Lower leg skin (tissue), 4 donors: ENCODE measurements around the gene RAPGEF6. TPM values are rescaled to one million over a fixed set of nuclear protein-coding genes. Genes with fewer than 3 reads are reported as not detected.

Source experiments
- DNase-seq, 2 donors: peaks; one replicate each; pipeline ENCODE4 v3.0.0-alpha.2; 2019; ENCODE audit warnings: low spot score in 2 of 2
- H3K4me3 ChIP-seq: fragments of 200-600 bp; sonication (generic); 2 replicates; pipeline ENCODE4 v1.5.1; 2017; ENCODE audit warnings: mild to moderate bottlenecking, low read depth; ENCODE audit not compliant: poor library complexity, severe bottlenecking
- POLR2A ChIP-seq, 2 donors: fragments of 450-650 bp; IDR thresholded peaks; one replicate each; pipeline ENCODE4 v1.6.1; 2016 to 2017; ENCODE audit warnings: antibody characterized with exemption in 2 of 2, mild to moderate bottlenecking in 1 of 2, moderate library complexity in 1 of 2
- WGBS, 2 donors: methylation state at CpG; one replicate each; pipeline ENCODE4 v1.1.5; 2018; 5-methylcytosine and 5-hydroxymethylcytosine counted together
- intact Hi-C: fragments of 100-400 bp; cut with DNase I; formaldehyde crosslinking; loops from one replicate; pipeline ENCODE4 v1.15.0; 2023; ENCODE audit warnings: low total_unique reads
- total RNA-seq, 4 donors: library from RNA; depleted of rRNA; stranded (reverse); fragments of >200 nt; gene quantifications; one replicate each; pipeline ENCODE4 v1.1.0, GENCODE V29; 2016
- TF ChIP-seq, protein P1 (sequence below), 3 donors: fragments of 450-650 bp; IDR thresholded peaks; one replicate each; pipeline ENCODE4 v1.5.1; 2016; ENCODE audit warnings: antibody characterized with exemption in 3 of 3, mild to moderate bottlenecking in 3 of 3, moderate library complexity in 2 of 3

The RAPGEF6 gene
- total RNA-seq, 4 donors from 2014 or later: 16.8 to 20.2 (median 18.9) TPM

DNA sequence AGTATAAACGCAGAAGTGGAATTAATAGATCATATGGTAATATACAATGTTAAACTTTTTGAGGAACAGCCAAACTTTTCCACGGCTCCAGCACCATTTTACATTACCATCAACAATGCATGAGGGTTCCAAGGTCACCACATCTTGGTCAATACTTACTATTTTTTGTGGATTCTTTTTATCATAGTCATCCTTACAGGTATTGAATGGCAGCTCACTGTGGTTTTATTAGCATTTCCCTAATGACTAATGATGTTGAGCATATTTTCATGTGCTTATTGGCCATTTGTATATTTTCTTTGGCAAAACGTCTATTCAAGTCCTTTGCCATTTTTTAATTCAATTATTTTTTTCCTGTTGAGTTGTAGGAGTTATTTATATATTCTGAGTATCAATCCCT lies 14.1 kb upstream of the RAPGEF6 start:
- WGBS, 2 donors: 83 to 88% methylated on average over 3 of the region's 3 CpGs

DNA sequence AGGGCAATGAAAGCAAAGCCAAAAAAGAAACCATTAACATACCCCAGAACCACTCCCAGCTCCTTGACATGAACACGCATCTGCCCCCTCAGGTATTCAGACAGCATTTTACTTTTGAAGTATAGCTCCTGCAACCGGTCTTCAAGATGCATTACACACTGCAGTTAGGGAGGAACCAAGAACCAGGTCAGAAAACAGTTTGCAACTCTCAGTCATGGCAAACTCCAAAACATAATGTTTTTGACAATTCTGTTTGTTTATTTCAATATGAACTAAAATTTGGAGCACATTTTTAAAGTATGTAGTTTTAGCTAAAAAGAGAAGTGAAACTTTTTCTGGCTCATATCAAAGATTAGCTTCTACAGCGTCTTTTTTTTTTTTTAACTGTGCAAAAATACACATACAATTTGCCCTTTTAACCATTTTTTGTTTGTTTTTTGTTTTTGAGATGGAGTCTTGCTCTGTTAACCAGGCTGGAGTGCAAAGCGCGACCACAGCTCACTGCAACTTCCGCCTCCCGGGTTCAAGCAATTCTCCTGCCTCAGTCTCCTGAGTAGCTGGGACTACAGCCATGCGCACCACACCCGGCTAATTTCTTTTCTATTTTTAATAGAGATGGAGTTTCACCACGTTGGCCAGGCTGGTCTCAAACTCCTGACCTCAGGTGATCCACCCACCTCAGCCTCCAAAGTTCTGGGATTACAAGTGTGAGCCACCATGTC lies 12.2 kb upstream of the RAPGEF6 start:
- 85 to 88% methylated on average over 10 of the region's 10 CpGs for WGBS, 2 donors
- H3K4me3 ChIP-seq: no peak overlapping the region
- no peak for DNase-seq
- TF ChIP-seq, protein P1, sequence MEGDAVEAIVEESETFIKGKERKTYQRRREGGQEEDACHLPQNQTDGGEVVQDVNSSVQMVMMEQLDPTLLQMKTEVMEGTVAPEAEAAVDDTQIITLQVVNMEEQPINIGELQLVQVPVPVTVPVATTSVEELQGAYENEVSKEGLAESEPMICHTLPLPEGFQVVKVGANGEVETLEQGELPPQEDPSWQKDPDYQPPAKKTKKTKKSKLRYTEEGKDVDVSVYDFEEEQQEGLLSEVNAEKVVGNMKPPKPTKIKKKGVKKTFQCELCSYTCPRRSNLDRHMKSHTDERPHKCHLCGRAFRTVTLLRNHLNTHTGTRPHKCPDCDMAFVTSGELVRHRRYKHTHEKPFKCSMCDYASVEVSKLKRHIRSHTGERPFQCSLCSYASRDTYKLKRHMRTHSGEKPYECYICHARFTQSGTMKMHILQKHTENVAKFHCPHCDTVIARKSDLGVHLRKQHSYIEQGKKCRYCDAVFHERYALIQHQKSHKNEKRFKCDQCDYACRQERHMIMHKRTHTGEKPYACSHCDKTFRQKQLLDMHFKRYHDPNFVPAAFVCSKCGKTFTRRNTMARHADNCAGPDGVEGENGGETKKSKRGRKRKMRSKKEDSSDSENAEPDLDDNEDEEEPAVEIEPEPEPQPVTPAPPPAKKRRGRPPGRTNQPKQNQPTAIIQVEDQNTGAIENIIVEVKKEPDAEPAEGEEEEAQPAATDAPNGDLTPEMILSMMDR (IDR thresholded peaks at IDR 0.05): no peak
- no peak for TF ChIP-seq POLR2A (IDR thresholded peaks at IDR 0.05)
- intact Hi-C loops: no loop called here

More for the DNA sequence above, 14.1 kb upstream of the RAPGEF6 start:
- H3K4me3 ChIP-seq: no peak overlapping the region
- TF ChIP-seq, protein P1 (IDR thresholded peaks at IDR 0.05): no peak
- no peak for TF ChIP-seq POLR2A (IDR thresholded peaks at IDR 0.05)
- intact Hi-C loops: no loop called here
- no peak for DNase-seq

DNA sequence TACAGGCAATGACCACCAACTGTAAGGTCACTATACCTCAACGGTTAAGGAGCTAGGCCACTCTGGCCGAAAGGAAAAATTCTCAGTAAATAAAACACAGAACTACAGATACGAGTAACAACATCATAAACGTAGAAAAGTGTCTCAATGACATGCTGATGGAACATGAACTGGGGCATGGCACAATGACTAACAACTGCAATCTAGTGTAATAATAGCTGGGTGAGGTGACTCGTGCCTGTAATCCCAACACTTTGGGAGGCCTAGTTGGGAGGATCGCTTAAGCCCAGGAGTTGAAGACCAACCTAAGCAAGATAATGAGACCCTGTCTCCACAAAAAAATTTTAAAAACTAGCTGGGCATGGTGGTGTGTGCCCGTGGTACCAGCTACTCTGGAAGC lies 9.8 kb upstream of the RAPGEF6 start:
- TF ChIP-seq POLR2A (IDR thresholded peaks at IDR 0.05): no peak
- TF ChIP-seq, protein P1 (IDR thresholded peaks at IDR 0.05): no peak
- 93 to 96% methylated on average over 7 of the region's 7 CpGs for WGBS, 2 donors
- intact Hi-C loops: no loop called here
- DNase-seq: no peak
- H3K4me3 ChIP-seq: no peak overlapping the region

DNA sequence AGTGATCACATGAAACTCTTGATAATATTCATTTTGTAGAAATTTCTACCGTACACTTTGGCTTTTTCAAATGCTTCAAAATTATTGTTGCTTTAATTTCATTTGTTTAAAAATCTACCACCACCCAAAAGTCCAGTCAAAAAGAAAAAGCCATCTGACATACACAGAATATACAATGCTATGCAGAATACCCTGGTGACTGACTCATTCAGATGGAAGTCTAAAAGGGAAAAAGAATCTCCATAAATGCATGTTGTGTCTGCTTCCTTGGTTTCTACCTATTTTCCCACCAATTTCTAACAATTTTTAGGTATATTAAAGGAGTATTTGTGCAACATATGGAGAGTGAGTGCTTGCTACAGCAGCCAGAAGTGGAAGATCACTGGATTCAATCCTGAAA lies 9.3 kb upstream of the RAPGEF6 start:
- TF ChIP-seq, protein P1 (IDR thresholded peaks at IDR 0.05): no peak
- no peak for TF ChIP-seq POLR2A (IDR thresholded peaks at IDR 0.05)
- no peak overlapping the region for H3K4me3 ChIP-seq
- intact Hi-C loops: no loop called here
- 86 to 89% methylated on average over 1 of the region's 1 CpG for WGBS, 2 donors
- no peak for DNase-seq

DNA sequence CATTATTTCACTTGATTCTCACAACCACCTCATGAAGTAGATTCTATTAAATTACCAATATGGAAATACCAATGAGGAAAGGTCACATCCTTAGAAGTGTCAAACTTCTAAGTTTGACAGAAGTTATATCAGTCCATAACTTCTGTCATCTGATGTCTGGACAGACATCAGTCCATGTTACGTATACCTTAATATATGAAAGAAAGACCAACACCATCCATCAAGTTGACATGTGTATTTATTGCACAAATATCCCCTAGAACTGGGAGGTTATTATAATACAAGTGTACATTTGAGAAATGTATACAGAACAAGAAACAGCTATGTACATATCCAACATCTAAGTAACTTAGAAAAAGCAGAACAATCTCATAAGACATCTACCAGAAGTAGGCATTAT lies 6.5 kb upstream of the RAPGEF6 start:
- TF ChIP-seq, protein P1 (IDR thresholded peaks at IDR 0.05): no peak
- TF ChIP-seq POLR2A (IDR thresholded peaks at IDR 0.05): no peak
- intact Hi-C loops: no loop called here
- WGBS, 2 donors: 94% methylated on average over 1 of the region's 1 CpG
- no peak overlapping the region for H3K4me3 ChIP-seq
- DNase-seq: no peak
